GM06990 (cell line): ENCODE measurements around the gene SAMD10.
"Not testable (repeated sequence)": the region's sequence is repeated elsewhere in the genome, so short reads cannot be mapped to it uniquely, and the experiment has no call there.

Experiments
- DNase-seq: peaks from one replicate; pipeline ENCODE4 v3.0.0-alpha.2; 2011; ENCODE audit not compliant: insufficient read length; ENCODE audit errors: extremely low read depth
- H3K27me3 ChIP-seq: replicated peaks from 2 replicates; pipeline ENCODE4 v1.6.0; 2011; ENCODE audit warnings: low read length; ENCODE audit not compliant: control insufficient read depth, insufficient read depth
- H3K36me3 ChIP-seq: 2 replicates; pipeline ENCODE4 v1.5.1; 2011; ENCODE audit warnings: low read length; ENCODE audit not compliant: control insufficient read depth, insufficient read depth
- H3K4me3 ChIP-seq: replicated peaks from 2 replicates; pipeline ENCODE4 v1.5.1; 2011; ENCODE audit warnings: low read depth, mild to moderate bottlenecking, control low read depth, low read length
- TF ChIP-seq, protein P1 (sequence below): IDR thresholded peaks from 2 replicates; pipeline ENCODE4 v1.5.1; 2011; ENCODE audit warnings: low read length, control low read depth, mild to moderate bottlenecking, inconsistent platforms; ENCODE audit not compliant: insufficient read depth, poor library complexity, severe bottlenecking

The SAMD10 gene

DNA sequence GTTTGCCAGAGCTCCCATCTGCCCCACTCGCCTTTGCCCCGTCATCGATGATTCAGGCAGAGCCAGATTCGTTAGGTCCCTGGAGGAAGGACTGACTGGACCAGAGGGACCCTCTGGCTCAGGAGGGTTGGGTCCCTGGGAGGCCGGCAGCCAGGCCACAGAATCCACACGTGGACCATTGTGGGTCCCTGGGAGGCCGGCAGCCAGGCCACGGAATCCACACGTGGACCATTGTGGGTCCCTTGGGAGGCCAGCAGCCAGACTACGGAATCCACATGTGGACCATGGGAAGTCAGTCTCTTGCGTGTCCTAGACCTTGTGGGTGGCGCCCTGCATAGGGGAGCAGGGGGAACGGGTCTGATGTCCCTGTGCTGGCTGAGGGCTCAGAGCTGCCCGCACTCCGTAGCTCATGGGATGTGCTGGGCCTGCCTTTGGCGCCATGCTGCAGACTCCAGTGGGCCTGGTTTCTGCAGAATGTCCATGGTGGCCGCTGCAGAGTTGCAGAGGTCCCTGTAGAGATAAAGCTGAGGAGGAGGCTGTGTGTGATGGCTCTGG is 46.8 kb downstream of the SAMD10 start:
- no peak for DNase-seq
- H3K4me3 ChIP-seq, result no peak overlapping the region
- no peaks in the 10 kb centered on the region for H3K27me3 ChIP-seq
- peaks cover 44% of the 10 kb centered on the region for H3K36me3 ChIP-seq
- TF ChIP-seq, protein P1, sequence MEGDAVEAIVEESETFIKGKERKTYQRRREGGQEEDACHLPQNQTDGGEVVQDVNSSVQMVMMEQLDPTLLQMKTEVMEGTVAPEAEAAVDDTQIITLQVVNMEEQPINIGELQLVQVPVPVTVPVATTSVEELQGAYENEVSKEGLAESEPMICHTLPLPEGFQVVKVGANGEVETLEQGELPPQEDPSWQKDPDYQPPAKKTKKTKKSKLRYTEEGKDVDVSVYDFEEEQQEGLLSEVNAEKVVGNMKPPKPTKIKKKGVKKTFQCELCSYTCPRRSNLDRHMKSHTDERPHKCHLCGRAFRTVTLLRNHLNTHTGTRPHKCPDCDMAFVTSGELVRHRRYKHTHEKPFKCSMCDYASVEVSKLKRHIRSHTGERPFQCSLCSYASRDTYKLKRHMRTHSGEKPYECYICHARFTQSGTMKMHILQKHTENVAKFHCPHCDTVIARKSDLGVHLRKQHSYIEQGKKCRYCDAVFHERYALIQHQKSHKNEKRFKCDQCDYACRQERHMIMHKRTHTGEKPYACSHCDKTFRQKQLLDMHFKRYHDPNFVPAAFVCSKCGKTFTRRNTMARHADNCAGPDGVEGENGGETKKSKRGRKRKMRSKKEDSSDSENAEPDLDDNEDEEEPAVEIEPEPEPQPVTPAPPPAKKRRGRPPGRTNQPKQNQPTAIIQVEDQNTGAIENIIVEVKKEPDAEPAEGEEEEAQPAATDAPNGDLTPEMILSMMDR, result no peak

DNA sequence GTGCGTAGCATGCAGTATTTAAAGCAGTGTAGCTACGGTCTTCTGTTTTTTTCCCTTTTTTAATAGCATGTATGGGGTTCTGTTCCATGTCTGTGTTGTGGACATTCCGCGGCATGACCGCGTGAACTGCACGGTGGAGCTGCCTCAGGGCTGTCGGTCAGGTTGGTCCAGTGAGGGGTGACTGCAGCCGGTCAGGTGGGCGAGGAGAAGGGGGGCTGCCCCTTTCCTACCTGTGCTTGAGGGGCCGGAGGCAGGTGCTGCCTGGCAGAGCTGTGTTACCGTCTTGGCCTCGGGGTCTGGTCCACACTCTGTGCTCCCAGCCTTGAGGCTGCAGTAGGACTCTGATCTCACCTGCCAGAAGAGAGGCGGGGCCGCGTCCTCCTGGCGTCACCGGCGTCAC is 47.7 kb downstream of the SAMD10 start:
- no peak for DNase-seq
- TF ChIP-seq, protein P1, result no peak
- no peak overlapping the region for H3K4me3 ChIP-seq
- peaks cover 44% of the 10 kb centered on the region for H3K36me3 ChIP-seq
- H3K27me3 ChIP-seq, result no peaks in the 10 kb centered on the region

DNA sequence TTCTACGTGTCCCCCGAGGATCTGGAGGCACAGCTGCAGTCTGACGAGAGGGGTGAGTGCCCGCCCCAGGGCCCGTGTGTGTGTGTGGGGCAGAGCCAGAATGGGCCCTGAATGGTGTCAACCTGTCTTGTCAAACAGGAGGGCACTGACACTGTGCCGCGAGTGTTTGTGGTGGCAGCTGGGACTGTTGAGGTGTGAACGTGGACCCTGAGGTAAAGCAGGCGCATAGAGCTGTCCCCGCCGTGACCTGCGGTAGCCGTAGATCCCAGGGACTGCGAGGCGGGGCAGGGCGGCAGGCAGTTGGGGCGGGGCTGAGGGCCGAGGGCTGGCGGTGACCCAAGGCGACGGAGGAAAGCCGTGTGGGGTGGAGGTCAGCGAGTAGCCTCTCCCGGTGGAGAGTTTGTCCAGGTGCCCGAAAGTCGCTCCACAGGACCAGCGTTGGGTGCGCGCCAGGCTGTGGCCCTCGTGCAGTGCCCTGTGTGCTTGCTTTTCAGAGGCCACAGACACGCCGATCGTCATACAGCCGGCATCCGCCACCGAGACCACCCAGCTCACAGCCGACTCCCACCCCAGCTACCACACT is 48.4 kb downstream of the SAMD10 start:
- peaks cover 49% of the 10 kb centered on the region for H3K36me3 ChIP-seq
- no peak overlapping the region for H3K4me3 ChIP-seq
- H3K27me3 ChIP-seq, result no peaks in the 10 kb centered on the region
- TF ChIP-seq, protein P1, result no peak
- no peak for DNase-seq

DNA sequence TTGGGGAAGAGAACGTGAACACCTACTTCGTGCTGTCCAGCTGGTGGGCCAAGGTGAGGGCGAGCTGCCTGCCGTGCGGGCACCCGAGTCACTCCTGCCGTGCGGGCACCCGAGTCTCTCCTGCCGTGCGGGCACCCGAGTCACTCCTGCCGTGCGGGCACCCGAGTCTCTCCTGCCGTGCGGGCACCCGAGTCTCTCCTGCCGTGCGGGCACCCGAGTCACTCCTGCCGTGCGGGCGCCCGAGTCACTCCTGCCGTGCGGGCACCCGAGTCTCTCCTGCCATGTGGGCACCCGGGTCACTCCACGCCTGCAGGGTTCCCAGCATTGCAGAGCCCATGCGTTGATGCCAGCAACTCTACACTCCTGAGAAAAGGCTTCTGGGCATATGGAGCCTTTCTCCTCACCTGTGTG is 50.0 kb downstream of the SAMD10 start:
- peaks cover 41% of the 10 kb centered on the region for H3K36me3 ChIP-seq
- H3K4me3 ChIP-seq, DNase-seq, H3K27me3 ChIP-seq: not testable (repeated sequence)

DNA sequence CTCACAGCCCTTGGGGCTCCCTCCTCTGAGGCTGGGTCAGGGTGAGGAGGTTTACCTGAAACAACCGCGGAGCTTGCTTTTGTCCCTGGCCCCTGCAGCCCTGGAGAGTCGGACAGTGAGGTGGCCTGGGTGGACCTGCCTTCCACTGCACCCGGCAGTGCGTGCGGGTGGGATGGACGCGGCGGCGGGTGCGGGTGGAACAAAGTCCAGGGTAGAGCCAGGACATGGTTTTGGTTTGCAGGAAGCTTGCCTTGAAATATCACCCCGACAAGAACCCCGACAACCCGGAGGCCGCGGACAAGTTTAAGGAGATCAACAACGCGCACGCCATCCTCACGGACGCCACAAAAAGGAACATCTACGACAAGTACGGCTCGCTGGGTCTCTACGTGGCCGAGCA is 50.4 kb downstream of the SAMD10 start:
- Histone ChIP-seq H3K27me3 (no peaks in the 10 kb centered on the region), H3K36me3 (peaks cover 41% of the 10 kb centered on the region), H3K4me3 (no peak overlapping the region)
- DNase-seq, result no peak
- TF ChIP-seq, protein P1, result no peak

DNA sequence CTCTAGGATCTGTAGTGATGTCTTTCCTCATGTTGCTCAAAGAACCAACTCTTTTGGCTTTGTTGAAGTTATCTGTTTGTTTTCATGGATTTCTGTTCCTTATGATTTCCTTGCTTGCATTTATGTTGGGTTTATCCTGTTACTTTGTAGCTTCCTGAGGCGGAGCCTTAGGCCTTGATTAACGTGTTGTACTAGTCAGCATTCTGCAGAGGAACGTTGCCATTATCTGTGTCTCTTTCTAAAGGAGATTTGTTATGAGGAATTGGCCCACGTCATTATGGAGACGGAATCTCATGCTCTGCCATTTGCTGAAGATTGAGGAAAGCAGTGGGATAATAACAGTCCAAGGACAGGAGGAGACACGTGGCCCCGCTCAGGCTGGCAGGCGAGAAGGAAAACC is 53.1 kb downstream of the SAMD10 start:
- Histone ChIP-seq H3K4me3 (no peak overlapping the region), H3K36me3 (peaks cover 24% of the 10 kb centered on the region), H3K27me3 (no peaks in the 10 kb centered on the region)
- no peak for DNase-seq
- TF ChIP-seq, protein P1, result no peak
